Activated CD8-positive, alpha-beta memory T cell treated with anti-CD3 and anti-CD28 coated beads, Interleukin-2, amount 50 U/mL, for 1 hour (primary cell): ENCODE results near the gene CTBP2.
"Not testable (repeated sequence)": the region's sequence is repeated elsewhere in the genome, so short reads cannot be mapped to it uniquely, and the experiment has no call there.

ENCODE experiments used
- DNase-seq: peaks from one replicate; pipeline ENCODE4 v3.0.0-alpha.2; 2020; ENCODE audit errors: extremely low read depth

CTBP2 gene

GRCh38 chr10:125064681-125065492 lies 95.5 kb downstream of the CTBP2 start:
- DNase-seq: no peak

GRCh38 chr10:125063256-125063925 lies 97.0 kb downstream of the CTBP2 start:
- DNase-seq: no peak

- DNase-seq: no peak
Measured at GRCh38 chr10:125062914-125063230, 97.5 kb downstream of the CTBP2 start.

- no peak for DNase-seq
Measured at GRCh38 chr10:125062227-125062913, 98.0 kb downstream of the CTBP2 start.

GRCh38 chr10:125061557-125062226 lies 98.7 kb downstream of the CTBP2 start:
- no peak for DNase-seq

- no peak for DNase-seq
Measured at GRCh38 chr10:125060826-125061556, 99.4 kb downstream of the CTBP2 start.

- no peak for DNase-seq
Measured at GRCh38 chr10:125060482-125060825, 99.9 kb downstream of the CTBP2 start.

GRCh38 chr10:125060026-125060425 lies 100.3 kb downstream of the CTBP2 start:
- no peak for DNase-seq

GRCh38 chr10:125059348-125059747 lies 101.0 kb downstream of the CTBP2 start:
- not testable (repeated sequence) for DNase-seq

GRCh38 chr10:125057158-125058001 lies 103.0 kb downstream of the CTBP2 start:
- DNase-seq: no peak

- no peak for DNase-seq
Measured at GRCh38 chr10:125056161-125057132, 103.9 kb downstream of the CTBP2 start.

GRCh38 chr10:125055446-125055845 lies 104.9 kb downstream of the CTBP2 start:
- DNase-seq: no peak

GRCh38 chr10:125054669-125055268 lies 105.6 kb downstream of the CTBP2 start:
- DNase-seq: no peak

GRCh38 chr10:125054216-125054615 lies 106.1 kb downstream of the CTBP2 start:
- no peak for DNase-seq

GRCh38 chr10:125052146-125052545 lies 108.2 kb downstream of the CTBP2 start:
- DNase-seq: no peak

- DNase-seq: no peak
Measured at GRCh38 chr10:125050383-125050782, 110.0 kb downstream of the CTBP2 start.

GRCh38 chr10:125049216-125049881 lies 111.0 kb downstream of the CTBP2 start:
- no peak for DNase-seq

GRCh38 chr10:125048094-125048864 lies 112.1 kb downstream of the CTBP2 start:
- DNase-seq: no peak
